HepG2 (cell line): ENCODE measurements around the gene VAV2. TPM values are rescaled to one million over a fixed set of nuclear protein-coding genes. Genes with fewer than 3 reads are reported as not detected.
A peak's percentile ranks its signal among the peaks of the same experiment; 100 is the strongest.

Experiments
- FOXJ3 ChIP-seq: sonication (generic); formaldehyde crosslinking; IDR thresholded peaks from 2 replicates; pipeline ENCODE4 v1.4.0; 2020; ENCODE audit warnings: missing genetic modification reagents, mild to moderate bottlenecking, borderline replicate concordance
- HOXD1 ChIP-seq: sonication (generic); formaldehyde crosslinking; IDR thresholded peaks from 2 replicates; pipeline ENCODE4 v1.5.0; 2020; ENCODE audit warnings: missing genetic modification reagents
- KLF16 ChIP-seq, 2 experiments: sonication (generic) in 1 of 2; formaldehyde crosslinking in 1 of 2; IDR thresholded peaks; 2 replicates each; pipeline versions ENCODE4 v1.6.1 to v1.8.0; 2016 to 2023; ENCODE audit warnings: missing genetic modification reagents in 2 of 2, missing compliant biosample characterization in 1 of 2
- MBNL3 ChIP-seq: fragments of 250-450 bp; sonication (Bioruptor Pico); conservative IDR thresholded peaks from 2 replicates; pipeline ENCODE4 v1.8.0; 2022; ENCODE audit warnings: mild to moderate bottlenecking, inconsistent platforms
- MED8 ChIP-seq: sonication (generic); formaldehyde crosslinking; IDR thresholded peaks from 2 replicates; pipeline ENCODE4 v1.8.1; 2023; ENCODE audit warnings: mild to moderate bottlenecking, missing genetic modification reagents; ENCODE audit not compliant: insufficient replicate concordance
- RAD51 ChIP-seq: fragments of 450-650 bp; IDR thresholded peaks from 2 replicates; pipeline ENCODE4 v1.6.1; 2016; ENCODE audit warnings: borderline replicate concordance
- RARA ChIP-seq: IDR thresholded peaks from 2 replicates; pipeline ENCODE4 v1.6.1; 2016; ENCODE audit warnings: missing genetic modification reagents, missing compliant biosample characterization
- SMAD9 ChIP-seq: sonication (generic); formaldehyde crosslinking; IDR thresholded peaks from 2 replicates; pipeline ENCODE4 v1.5.1; 2020; ENCODE audit warnings: mild to moderate bottlenecking, missing genetic modification reagents
- SNAPC2 ChIP-seq: sonication (generic); formaldehyde crosslinking; IDR thresholded peaks from 2 replicates; pipeline ENCODE4 v1.8.1; 2022; ENCODE audit warnings: mild to moderate bottlenecking, missing genetic modification reagents
- TCF12 ChIP-seq, 2 experiments: fragments of 450-650 bp in 1 of 2; sonication (generic) in 1 of 2; formaldehyde crosslinking in 1 of 2; IDR thresholded peaks; 2 replicates each; pipeline versions ENCODE4 v1.6.1 to v1.8.0; 2017 to 2022; ENCODE audit warnings: antibody characterized with exemption in 1 of 2, mild to moderate bottlenecking in 1 of 2, missing genetic modification reagents in 1 of 2, moderate library complexity in 1 of 2
- TOPORS ChIP-seq: sonication (generic); formaldehyde crosslinking; IDR thresholded peaks from 2 replicates; pipeline ENCODE4 v1.8.0; 2023; ENCODE audit warnings: mild to moderate bottlenecking, missing genetic modification reagents
- TRIM24 ChIP-seq: sonication (generic); formaldehyde crosslinking; IDR thresholded peaks from 2 replicates; pipeline ENCODE4 v1.8.0; 2022; ENCODE audit warnings: mild to moderate bottlenecking, missing genetic modification reagents
- ZNF136 ChIP-seq: sonication (generic); formaldehyde crosslinking; IDR thresholded peaks from 2 replicates; pipeline ENCODE4 v1.8.1; 2022; ENCODE audit warnings: low read depth, mild to moderate bottlenecking, moderate library complexity, missing genetic modification reagents
- ZNF253 ChIP-seq: sonication (generic); formaldehyde crosslinking; IDR thresholded peaks from 2 replicates; pipeline ENCODE4 v1.8.0; 2022; ENCODE audit warnings: mild to moderate bottlenecking, missing genetic modification reagents, borderline replicate concordance
- ZNF350 ChIP-seq: sonication (generic); formaldehyde crosslinking; IDR thresholded peaks from 2 replicates; pipeline ENCODE4 v1.4.0; 2020; ENCODE audit warnings: mild to moderate bottlenecking, low read depth, missing genetic modification reagents, borderline replicate concordance
- ZNF451 ChIP-seq: sonication (generic); formaldehyde crosslinking; IDR thresholded peaks from 2 replicates; pipeline ENCODE4 v1.5.0; 2020; ENCODE audit warnings: mild to moderate bottlenecking, missing genetic modification reagents
- ZNF460 ChIP-seq: sonication (generic); formaldehyde crosslinking; IDR thresholded peaks from 2 replicates; pipeline ENCODE4 v1.5.1; 2020; ENCODE audit warnings: missing genetic modification reagents, mild to moderate bottlenecking, borderline replicate concordance
- ZNF678 ChIP-seq: sonication (generic); formaldehyde crosslinking; IDR thresholded peaks from 2 replicates; pipeline ENCODE4 v1.4.0; 2020; ENCODE audit warnings: mild to moderate bottlenecking, missing genetic modification reagents
- ZNF713 ChIP-seq: sonication (generic); formaldehyde crosslinking; IDR thresholded peaks from 2 replicates; pipeline ENCODE4 v1.4.0; 2020; ENCODE audit warnings: mild to moderate bottlenecking, missing genetic modification reagents
- ZNF75D ChIP-seq: sonication (generic); formaldehyde crosslinking; IDR thresholded peaks from 2 replicates; pipeline ENCODE4 v1.8.1; 2023; ENCODE audit warnings: missing genetic modification reagents, mild to moderate bottlenecking, borderline replicate concordance
- polyA plus RNA-seq, 8 experiments: library from polyadenylated mRNA; depleted of rRNA in 3 of 8; stranded (reverse) in 7 of 8; unstranded in 1 of 8; fragments of >200 nt; fragmentation: Illumina TruSeq in 4 of 8; extraction: Trizol in 4 of 8; gene quantifications; 2 replicates each; pipeline versions ENCODE4 v1.2.1 to v1.2.3, GENCODE V29; 2011 to 2016; ENCODE audit warnings: low read depth in 4 of 8, missing spikeins in 1 of 8, mixed read lengths in 1 of 8; ENCODE audit not compliant: insufficient read depth in 1 of 8
- total RNA-seq, 5 experiments: library from RNA; depleted of rRNA; stranded (reverse); fragments of >200 nt; fragmentation: Illumina TruSeq; extraction: Trizol; gene quantifications; 2 replicates each; pipeline ENCODE4 v1.2.3, GENCODE V29; 2016; ENCODE audit warnings: low read depth in 1 of 5
- TF ChIP-seq, protein P1 (sequence below): sonication (generic); formaldehyde crosslinking; IDR thresholded peaks from 2 replicates; pipeline ENCODE4 v1.5.1; 2020; ENCODE audit warnings: mild to moderate bottlenecking, missing genetic modification reagents, borderline replicate concordance
- TF ChIP-seq, protein P2 (sequence below): sonication (generic); formaldehyde crosslinking; IDR thresholded peaks from 2 replicates; pipeline ENCODE4 v1.8.1; 2022; ENCODE audit warnings: mild to moderate bottlenecking, missing genetic modification reagents
- TF ChIP-seq, protein P3 (sequence below): sonication (generic); formaldehyde crosslinking; IDR thresholded peaks from 2 replicates; pipeline ENCODE4 v1.4.0; 2020; ENCODE audit warnings: missing genetic modification reagents

The VAV2 gene
- total and polyA plus RNA-seq, 2 of the 13 experiments (the other 11 are each of a cell fraction or from before 2014, with no cell fraction given) = 22.5 to 22.9 TPM

DNA sequence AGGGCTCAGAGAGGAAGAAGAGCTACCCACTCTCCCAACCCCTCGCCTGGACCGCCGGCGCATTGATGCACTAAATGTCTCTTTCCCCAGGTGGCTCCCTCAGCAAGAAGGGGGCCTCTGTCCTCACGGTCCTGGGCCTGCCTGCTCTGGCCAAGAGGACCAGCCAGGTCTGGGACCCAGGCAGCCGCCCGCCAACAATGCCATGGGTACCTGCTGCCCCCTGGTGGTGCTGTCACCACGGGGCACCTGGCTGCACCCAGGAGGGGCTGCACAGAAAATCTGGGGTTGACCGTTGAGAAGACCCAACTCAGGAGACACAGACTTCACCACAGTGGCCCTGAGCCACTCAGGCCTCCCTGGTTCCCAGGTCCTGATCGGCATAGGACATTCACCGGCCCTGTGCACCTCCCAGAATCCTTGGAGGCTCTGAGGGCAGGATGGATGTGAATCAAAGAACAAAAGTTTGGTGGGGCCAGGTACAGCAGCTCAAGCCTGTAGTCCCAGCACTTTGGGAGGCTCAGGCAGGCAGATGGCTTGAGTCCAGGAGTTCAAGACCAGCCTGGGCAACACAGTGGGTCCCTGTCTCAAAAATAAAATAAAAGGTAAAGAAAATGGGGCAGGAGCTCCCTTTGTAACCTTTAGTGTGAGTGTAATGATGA, 2.4 kb upstream of the VAV2 start (continued):
- TF ChIP-seq, protein P1, sequence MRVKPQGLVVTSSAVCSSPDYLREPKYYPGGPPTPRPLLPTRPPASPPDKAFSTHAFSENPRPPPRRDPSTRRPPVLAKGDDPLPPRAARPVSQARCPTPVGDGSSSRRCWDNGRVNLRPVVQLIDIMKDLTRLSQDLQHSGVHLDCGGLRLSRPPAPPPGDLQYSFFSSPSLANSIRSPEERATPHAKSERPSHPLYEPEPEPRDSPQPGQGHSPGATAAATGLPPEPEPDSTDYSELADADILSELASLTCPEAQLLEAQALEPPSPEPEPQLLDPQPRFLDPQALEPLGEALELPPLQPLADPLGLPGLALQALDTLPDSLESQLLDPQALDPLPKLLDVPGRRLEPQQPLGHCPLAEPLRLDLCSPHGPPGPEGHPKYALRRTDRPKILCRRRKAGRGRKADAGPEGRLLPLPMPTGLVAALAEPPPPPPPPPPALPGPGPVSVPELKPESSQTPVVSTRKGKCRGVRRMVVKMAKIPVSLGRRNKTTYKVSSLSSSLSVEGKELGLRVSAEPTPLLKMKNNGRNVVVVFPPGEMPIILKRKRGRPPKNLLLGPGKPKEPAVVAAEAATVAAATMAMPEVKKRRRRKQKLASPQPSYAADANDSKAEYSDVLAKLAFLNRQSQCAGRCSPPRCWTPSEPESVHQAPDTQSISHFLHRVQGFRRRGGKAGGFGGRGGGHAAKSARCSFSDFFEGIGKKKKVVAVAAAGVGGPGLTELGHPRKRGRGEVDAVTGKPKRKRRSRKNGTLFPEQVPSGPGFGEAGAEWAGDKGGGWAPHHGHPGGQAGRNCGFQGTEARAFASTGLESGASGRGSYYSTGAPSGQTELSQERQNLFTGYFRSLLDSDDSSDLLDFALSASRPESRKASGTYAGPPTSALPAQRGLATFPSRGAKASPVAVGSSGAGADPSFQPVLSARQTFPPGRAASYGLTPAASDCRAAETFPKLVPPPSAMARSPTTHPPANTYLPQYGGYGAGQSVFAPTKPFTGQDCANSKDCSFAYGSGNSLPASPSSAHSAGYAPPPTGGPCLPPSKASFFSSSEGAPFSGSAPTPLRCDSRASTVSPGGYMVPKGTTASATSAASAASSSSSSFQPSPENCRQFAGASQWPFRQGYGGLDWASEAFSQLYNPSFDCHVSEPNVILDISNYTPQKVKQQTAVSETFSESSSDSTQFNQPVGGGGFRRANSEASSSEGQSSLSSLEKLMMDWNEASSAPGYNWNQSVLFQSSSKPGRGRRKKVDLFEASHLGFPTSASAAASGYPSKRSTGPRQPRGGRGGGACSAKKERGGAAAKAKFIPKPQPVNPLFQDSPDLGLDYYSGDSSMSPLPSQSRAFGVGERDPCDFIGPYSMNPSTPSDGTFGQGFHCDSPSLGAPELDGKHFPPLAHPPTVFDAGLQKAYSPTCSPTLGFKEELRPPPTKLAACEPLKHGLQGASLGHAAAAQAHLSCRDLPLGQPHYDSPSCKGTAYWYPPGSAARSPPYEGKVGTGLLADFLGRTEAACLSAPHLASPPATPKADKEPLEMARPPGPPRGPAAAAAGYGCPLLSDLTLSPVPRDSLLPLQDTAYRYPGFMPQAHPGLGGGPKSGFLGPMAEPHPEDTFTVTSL (CRISPR knock-in tag) = no peak
- TF ChIP-seq MED8 (CRISPR knock-in tag) (no peak), RARA (CRISPR knock-in tag) (no peak), TOPORS (CRISPR knock-in tag) (no peak), TCF12 (IDR thresholded peaks at IDR 0.05) (no peak), TCF12 (CRISPR knock-in tag; IDR thresholded peaks at IDR 0.05) (no peak), ZNF451 (CRISPR knock-in tag) (no peak), ZNF460 (CRISPR knock-in tag) (no peak), ZNF350 (no peak; the same call in 1 of the 2 replicates), SMAD9 (no peak), ZNF678 (CRISPR knock-in tag) (no peak), RAD51 (no peak), SNAPC2 (CRISPR knock-in tag) (0 out of 2 replicates have a peak, but pooled peaks have one; percentile 66), ZNF136 (no peak), ZNF75D (CRISPR knock-in tag) (no peak), ZNF253 (no peak), TRIM24 (no peak), ZNF713 (no peak), FOXJ3 (CRISPR knock-in tag) (no peak), MBNL3 (CRISPR knock-in tag) (no peak), KLF16 (CRISPR knock-in tag; IDR thresholded peaks at IDR 0.05) (peak in 1 of 2 experiments; percentile 63; a peak in 1 of 4 replicates), HOXD1 (CRISPR knock-in tag) (no peak)
- TF ChIP-seq, protein P2, sequence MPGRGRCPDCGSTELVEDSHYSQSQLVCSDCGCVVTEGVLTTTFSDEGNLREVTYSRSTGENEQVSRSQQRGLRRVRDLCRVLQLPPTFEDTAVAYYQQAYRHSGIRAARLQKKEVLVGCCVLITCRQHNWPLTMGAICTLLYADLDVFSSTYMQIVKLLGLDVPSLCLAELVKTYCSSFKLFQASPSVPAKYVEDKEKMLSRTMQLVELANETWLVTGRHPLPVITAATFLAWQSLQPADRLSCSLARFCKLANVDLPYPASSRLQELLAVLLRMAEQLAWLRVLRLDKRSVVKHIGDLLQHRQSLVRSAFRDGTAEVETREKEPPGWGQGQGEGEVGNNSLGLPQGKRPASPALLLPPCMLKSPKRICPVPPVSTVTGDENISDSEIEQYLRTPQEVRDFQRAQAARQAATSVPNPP (CRISPR knock-in tag) = no peak
- TF ChIP-seq, protein P3, sequence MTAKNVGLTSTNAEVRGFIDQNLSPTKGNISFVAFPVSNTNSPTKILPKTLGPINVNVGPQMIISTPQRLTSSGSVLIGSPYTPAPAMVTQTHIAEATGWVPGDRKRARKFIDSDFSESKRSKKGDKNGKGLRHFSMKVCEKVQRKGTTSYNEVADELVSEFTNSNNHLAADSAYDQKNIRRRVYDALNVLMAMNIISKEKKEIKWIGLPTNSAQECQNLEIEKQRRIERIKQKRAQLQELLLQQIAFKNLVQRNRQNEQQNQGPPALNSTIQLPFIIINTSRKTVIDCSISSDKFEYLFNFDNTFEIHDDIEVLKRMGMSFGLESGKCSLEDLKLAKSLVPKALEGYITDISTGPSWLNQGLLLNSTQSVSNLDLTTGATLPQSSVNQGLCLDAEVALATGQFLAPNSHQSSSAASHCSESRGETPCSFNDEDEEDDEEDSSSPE (CRISPR knock-in tag) = peak; percentile 34; the same call in 1 of the 2 replicates
